Pancreas (tissue), 10 donors: ENCODE measurements around the gene MNAT1. TPM values are rescaled to one million over a fixed set of nuclear protein-coding genes. Genes with fewer than 3 reads are reported as not detected.

Source experiments
- ATAC-seq, 4 donors: fragments of 200-7000 bp; cut with Tn5 transposase; one replicate each; pipeline versions ENCODE4 v1.8.0 to v1.9.1; 2020; ENCODE audit warnings: mild to moderate bottlenecking in 4 of 4, moderate library complexity in 4 of 4
- DNase-seq, 6 donors: peaks; one replicate each; pipeline ENCODE4 v3.0.0-alpha.2; 2020
- FAIRE-seq: peaks from 2 replicates; lab custom pipeline; 2012; peaks lifted over from hg19 to GRCh38; lab: Jason Lieb, UNC
- H3K27ac ChIP-seq, 4 donors: fragments of 200-600 bp; sonication (generic); 1 replicate in 3 of 4; 2 replicates in 1 of 4; pipeline versions ENCODE4 v1.5.0 to v1.8.0; 2020
- H3K27me3 ChIP-seq, 4 donors: fragments of 200-600 bp; one replicate each; pipeline ENCODE4 v1.8.0; 2021
- H3K36me3 ChIP-seq, 3 donors: fragments of 200-600 bp; sonication (generic) in 1 of 3; one replicate each; pipeline versions ENCODE4 v1.5.0 to v1.8.0; 2020 to 2021
- H3K4me1 ChIP-seq, 3 donors: fragments of 200-600 bp; one replicate each; pipeline ENCODE4 v1.8.0; 2021
- H3K4me3 ChIP-seq, 4 donors: fragments of 200-600 bp; sonication (generic) in 2 of 4; one replicate each; pipeline versions ENCODE4 v1.5.0 to v1.8.0; 2020 to 2021
- H3K9me3 ChIP-seq, 4 donors: fragments of 200-600 bp; one replicate each; pipeline ENCODE4 v1.8.0; 2021
- WGBS, 2 donors: extraction: QIAGEN DNeasy Blood & Tissue Kit; methylation state at CpG; one replicate each; pipeline ENCODE4 v1.1.7; 2013; 5-methylcytosine and 5-hydroxymethylcytosine counted together
- intact Hi-C, 3 donors: fragments of 100-400 bp; cut with DNase I; formaldehyde crosslinking; loops; one replicate each; pipeline versions ENCODE4 v1.11.1 to v1.14.2; 2022
- polyA plus RNA-seq, 2 donors: library from polyadenylated mRNA; stranded (reverse); fragments of 200-250 nt; gene quantifications; one replicate each; pipeline ENCODE4 v1.2.3, GENCODE V29; 2013
- total RNA-seq, 6 donors: library from RNA; stranded (reverse); fragmentation: NEBNext Ultra II Directional in 4 of 6; extraction: Animal tissue kit (Norgen Biotek cat#: 25700) in 4 of 6; gene quantifications; one replicate each; pipeline versions ENCODE4 v1.2.1 to v1.2.4, GENCODE V29; 2021 to 2023
- TF ChIP-seq, protein P1 (sequence below), 4 donors: fragments of 200-600 bp; sonication (generic) in 3 of 4; IDR thresholded peaks; one replicate each; pipeline versions ENCODE4 v1.5.0 to v1.8.0; 2021; ENCODE audit warnings: antibody characterized with exemption in 4 of 4
- donor health status: healthy with polysubstance abuse.
- donor health status: DM: no; HTN: no; CAD: no; lungs with moderate emphysema.
- donor health status: DM: no; HTN: no; CAD: no.
- donor health status: control.
- donor health status: control.
- donor health status: Bipolar disorder and iron deficiency.
- donor health status: DM: yes; HTN: yes; CAD: no.
- donor health status: DM: no; HTN: no; CAD: no.
- donor health status: DM: no; HTN: no; CAD: no.
- donor health status: DM: yes; HTN: yes; CAD: no.

Gene MNAT1
- total and polyA plus RNA-seq, 8 donors = 6.9 to 15.6 (median 12.2) TPM

DNA sequence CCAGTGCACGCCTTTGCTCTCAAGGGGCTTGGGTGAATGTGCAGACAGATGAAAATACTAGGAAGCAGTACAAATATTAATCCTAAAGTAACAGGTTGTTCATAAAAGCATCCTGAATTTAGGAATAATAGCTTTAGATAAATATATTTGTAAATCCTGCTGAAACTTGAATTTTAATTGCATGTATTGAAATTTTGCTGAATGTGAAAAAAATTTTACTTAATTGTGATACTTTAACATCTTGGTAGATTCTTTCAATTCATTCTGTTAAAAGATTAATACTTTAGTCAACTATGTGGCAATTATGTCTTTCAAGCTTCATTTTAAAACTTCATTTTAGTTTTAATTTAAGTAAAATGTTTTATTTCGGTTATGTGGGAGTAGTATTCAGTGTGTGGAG, 251.9 kb downstream of the MNAT1 start:
- Histone ChIP-seq H3K4me1 (no peaks in the 10 kb centered on the region), H3K27me3 (no peaks in the 10 kb centered on the region), H3K4me3 (no peak overlapping the region), H3K27ac (no peak overlapping the region), H3K9me3 (no peaks in the 10 kb centered on the region), H3K36me3 (no peaks in the 10 kb centered on the region)
- ATAC-seq (no peak), FAIRE-seq (no peak), DNase-seq (no peak)
- 88 to 96% methylated on average over 2 of the region's 2 CpGs for WGBS, 2 donors
- intact Hi-C loops = no loop called here
- TF ChIP-seq, protein P1, sequence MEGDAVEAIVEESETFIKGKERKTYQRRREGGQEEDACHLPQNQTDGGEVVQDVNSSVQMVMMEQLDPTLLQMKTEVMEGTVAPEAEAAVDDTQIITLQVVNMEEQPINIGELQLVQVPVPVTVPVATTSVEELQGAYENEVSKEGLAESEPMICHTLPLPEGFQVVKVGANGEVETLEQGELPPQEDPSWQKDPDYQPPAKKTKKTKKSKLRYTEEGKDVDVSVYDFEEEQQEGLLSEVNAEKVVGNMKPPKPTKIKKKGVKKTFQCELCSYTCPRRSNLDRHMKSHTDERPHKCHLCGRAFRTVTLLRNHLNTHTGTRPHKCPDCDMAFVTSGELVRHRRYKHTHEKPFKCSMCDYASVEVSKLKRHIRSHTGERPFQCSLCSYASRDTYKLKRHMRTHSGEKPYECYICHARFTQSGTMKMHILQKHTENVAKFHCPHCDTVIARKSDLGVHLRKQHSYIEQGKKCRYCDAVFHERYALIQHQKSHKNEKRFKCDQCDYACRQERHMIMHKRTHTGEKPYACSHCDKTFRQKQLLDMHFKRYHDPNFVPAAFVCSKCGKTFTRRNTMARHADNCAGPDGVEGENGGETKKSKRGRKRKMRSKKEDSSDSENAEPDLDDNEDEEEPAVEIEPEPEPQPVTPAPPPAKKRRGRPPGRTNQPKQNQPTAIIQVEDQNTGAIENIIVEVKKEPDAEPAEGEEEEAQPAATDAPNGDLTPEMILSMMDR (IDR thresholded peaks at IDR 0.05) = no peak

DNA sequence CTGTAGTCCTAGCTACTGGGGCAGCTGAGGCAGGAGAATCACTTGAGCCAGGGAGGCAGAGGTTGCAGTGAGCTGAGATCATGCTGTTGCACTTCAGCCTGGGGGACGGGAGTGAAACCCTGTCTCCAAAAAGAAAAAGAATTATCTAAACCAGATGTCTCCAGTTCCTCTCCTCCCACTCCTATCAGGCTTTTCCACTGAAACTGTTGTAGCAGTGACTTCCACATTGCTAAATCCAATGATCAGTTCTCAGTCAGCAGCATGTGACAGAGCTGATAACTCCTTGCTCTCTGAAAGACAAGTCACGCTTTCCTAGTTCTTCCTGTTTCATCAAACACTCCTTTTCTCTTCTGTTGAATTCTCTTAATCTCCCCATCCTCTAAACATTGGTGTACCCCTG, 255.0 kb downstream of the MNAT1 start:
- H3K27me3 ChIP-seq = no peaks in the 10 kb centered on the region
- peak in 1 of 6 donors; percentile 17 for DNase-seq
- intact Hi-C loops = no loop called here
- no peak for FAIRE-seq
- no peak overlapping the region for H3K27ac ChIP-seq
- H3K9me3 ChIP-seq = no peaks in the 10 kb centered on the region
- TF ChIP-seq, protein P1 (IDR thresholded peaks at IDR 0.05) = no peak
- 82 to 88% methylated on average over 2 of the region's 2 CpGs for WGBS, 2 donors
- no peaks in the 10 kb centered on the region for H3K36me3 ChIP-seq
- no peak overlapping the region for H3K4me3 ChIP-seq
- no peaks in the 10 kb centered on the region for H3K4me1 ChIP-seq
- peak in 2 of 4 donors; percentile 23 to 58 for ATAC-seq

DNA sequence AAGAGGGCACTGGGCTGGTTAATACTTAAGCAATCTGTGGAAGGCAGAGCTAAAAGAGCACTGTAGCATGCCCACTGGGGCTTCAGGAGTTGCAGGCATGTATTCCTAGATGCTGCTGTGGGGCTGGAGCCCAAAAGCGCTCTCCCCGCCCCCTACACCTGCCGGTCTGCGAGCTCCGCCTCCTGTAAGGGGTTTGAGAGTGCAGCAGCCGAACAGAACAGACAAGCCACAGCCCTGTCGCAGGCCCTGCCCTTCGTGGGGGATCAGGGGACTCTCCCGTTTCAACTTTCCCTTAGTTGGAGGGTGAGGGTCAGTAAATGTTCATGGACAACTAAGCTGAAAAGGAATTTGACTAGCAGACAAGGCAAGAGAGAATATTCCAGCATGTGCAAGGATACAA, 264.1 kb downstream of the MNAT1 start:
- Histone ChIP-seq H3K27me3 (no peaks in the 10 kb centered on the region), H3K4me3 (no peak overlapping the region)
- no peak for FAIRE-seq

DNA sequence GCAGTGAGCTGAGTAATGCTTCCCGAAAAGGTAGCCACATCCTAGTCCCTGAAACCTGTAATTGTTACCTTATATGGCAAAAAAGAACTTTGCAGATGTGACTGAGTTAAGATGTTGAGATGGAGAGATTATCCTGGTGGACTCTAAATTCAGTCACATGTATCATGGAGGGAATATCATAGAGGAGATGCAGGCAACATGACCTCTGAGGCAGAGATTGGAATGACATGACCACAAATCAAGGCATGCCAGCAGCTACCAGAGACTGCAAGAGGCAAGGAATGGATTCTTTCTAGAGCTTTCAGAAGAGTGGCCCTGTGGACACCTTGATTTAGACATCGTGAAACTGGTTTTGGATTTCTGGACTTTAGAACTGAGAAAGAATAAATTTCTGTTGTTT, 265.0 kb downstream of the MNAT1 start:
- Histone ChIP-seq H3K27ac (no peak overlapping the region), H3K4me1 (no peaks in the 10 kb centered on the region), H3K27me3 (no peaks in the 10 kb centered on the region), H3K4me3 (no peak overlapping the region), H3K9me3 (no peaks in the 10 kb centered on the region), H3K36me3 (no peaks in the 10 kb centered on the region)
- WGBS, 2 donors = 94 to 95% methylated on average over 2 of the region's 2 CpGs
- intact Hi-C loops = no loop called here
- FAIRE-seq = no peak
- DNase-seq = no peak
- TF ChIP-seq, protein P1 (IDR thresholded peaks at IDR 0.05) = no peak
- ATAC-seq = no peak

More for the DNA sequence above, 264.1 kb downstream of the MNAT1 start:
- no peaks in the 10 kb centered on the region for H3K36me3 ChIP-seq
- intact Hi-C loops = no loop called here
- H3K27ac ChIP-seq = no peak overlapping the region
- no peak for DNase-seq
- H3K4me1 ChIP-seq = no peaks in the 10 kb centered on the region
- no peak for ATAC-seq
- WGBS, 2 donors = 89 to 91% methylated on average over 9 of the region's 9 CpGs
- H3K9me3 ChIP-seq = no peaks in the 10 kb centered on the region
- TF ChIP-seq, protein P1 (IDR thresholded peaks at IDR 0.05) = no peak

DNA sequence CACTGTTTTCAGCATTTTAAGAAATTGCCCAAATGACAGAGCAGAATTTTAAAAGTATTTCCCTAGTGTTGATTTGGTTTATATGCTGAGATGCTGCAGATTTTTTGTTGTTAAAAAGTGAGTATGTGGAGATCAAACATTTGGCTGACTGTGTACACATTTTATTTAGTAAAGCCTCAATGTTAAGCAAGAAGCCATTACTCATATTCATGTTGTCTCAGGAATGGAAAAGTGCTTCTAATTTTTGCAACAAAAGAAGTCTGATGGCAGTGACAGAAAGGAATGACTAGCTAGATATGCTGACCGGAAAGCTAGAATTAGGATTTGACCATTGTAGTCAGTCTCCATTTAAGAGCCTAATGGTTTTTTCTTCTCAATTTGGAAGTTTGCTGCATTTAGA, 269.0 kb downstream of the MNAT1 start:
- Histone ChIP-seq H3K27ac (no peak overlapping the region), H3K27me3 (no peaks in the 10 kb centered on the region), H3K4me3 (no peak overlapping the region), H3K4me1 (no peaks in the 10 kb centered on the region), H3K9me3 (no peaks in the 10 kb centered on the region), H3K36me3 (no peaks in the 10 kb centered on the region)
- intact Hi-C loops = no loop called here
- WGBS, 2 donors = 95 to 100% methylated on average over 1 of the region's 1 CpG
- no peak for DNase-seq
- ATAC-seq = no peak
- no peak for FAIRE-seq
- TF ChIP-seq, protein P1 (IDR thresholded peaks at IDR 0.05) = no peak
